Smooth muscle cell (in vitro differentiated cells): ENCODE measurements around the gene OR10P1. TPM values are rescaled to one million over a fixed set of nuclear protein-coding genes. Genes with fewer than 3 reads are reported as not detected.

ENCODE experiments used
- DNase-seq: peaks from one replicate; lab custom pipeline; 2025; ENCODE audit not compliant: unreplicated experiment; lab: John Stamatoyannopoulos, UW
- H2AFZ ChIP-seq: fragments of 200-600 bp; sonication (generic); 2 replicates; pipeline ENCODE4 v1.6.0; 2016; ENCODE audit warnings: antibody characterized with exemption, low read depth, mild to moderate bottlenecking
- H3F3A ChIP-seq: fragments of 200-600 bp; sonication (generic); 2 replicates; pipeline ENCODE4 v1.6.0; 2017; ENCODE audit warnings: antibody characterized with exemption, low read depth
- H3K27ac ChIP-seq: fragments of 200-600 bp; sonication (generic); 2 replicates; pipeline ENCODE4 v1.5.1; 2016; ENCODE audit warnings: low read depth, mild to moderate bottlenecking
- H3K27me3 ChIP-seq: fragments of 200-600 bp; sonication (generic); 2 replicates; pipeline ENCODE4 v1.6.1; 2016; ENCODE audit warnings: low read depth, mild to moderate bottlenecking
- H3K36me3 ChIP-seq: fragments of 200-600 bp; sonication (generic); 2 replicates; pipeline ENCODE4 v1.5.1; 2016; ENCODE audit warnings: low read depth
- H3K4me1 ChIP-seq: fragments of 200-600 bp; sonication (generic); 2 replicates; pipeline ENCODE4 v1.5.1; 2016; ENCODE audit warnings: low read depth
- H3K4me2 ChIP-seq: fragments of 200-600 bp; sonication (generic); 2 replicates; pipeline ENCODE4 v1.6.0; 2016; ENCODE audit warnings: mild to moderate bottlenecking
- H3K4me3 ChIP-seq: fragments of 200-600 bp; sonication (generic); 2 replicates; pipeline ENCODE4 v1.5.1; 2016; ENCODE audit warnings: mild to moderate bottlenecking
- H3K79me2 ChIP-seq: fragments of 200-600 bp; sonication (generic); 2 replicates; pipeline ENCODE4 v1.6.0; 2016; ENCODE audit warnings: low read depth, mild to moderate bottlenecking
- H3K9ac ChIP-seq: fragments of 200-600 bp; sonication (generic); 2 replicates; pipeline ENCODE4 v1.6.0; 2016; ENCODE audit warnings: low read depth
- H3K9me3 ChIP-seq: fragments of 200-600 bp; sonication (generic); replicated peaks from 2 replicates; pipeline ENCODE4 v1.5.1; 2016; ENCODE audit warnings: low read depth
- H4K20me1 ChIP-seq: fragments of 200-600 bp; sonication (generic); 2 replicates; pipeline ENCODE4 v1.6.0; 2016; ENCODE audit warnings: low read depth
- CTCF ChIP-seq: fragments of 200-600 bp; sonication (generic); IDR thresholded peaks from 2 replicates; pipeline ENCODE4 v1.5.1; 2017; ENCODE audit warnings: borderline replicate concordance, mild to moderate bottlenecking, antibody characterized with exemption; ENCODE audit not compliant: insufficient read depth, poor library complexity, severe bottlenecking
- WGBS: methylation state at CpG from one replicate; pipeline ENCODE4 v1.1.7; 2016; ENCODE audit warnings: low lambda C conversion rate; 5-methylcytosine and 5-hydroxymethylcytosine counted together
- polyA plus RNA-seq: library from polyadenylated mRNA; unstranded; fragments of >200 nt; fragmentation: Nextera tagmentation; extraction: Ambion mirVana; gene quantifications from 2 replicates; pipeline ENCODE4 v1.2.1, GENCODE V29; 2016
- small RNA-seq: library from RNA; depleted of rRNA; stranded (forward); fragments of <200 nt; gene quantifications from one replicate; pipeline ENCODE3, GENCODE V24; 2014
- total RNA-seq: library from RNA; depleted of rRNA; stranded (reverse); fragments of >200 nt; gene quantifications from 2 replicates; pipeline ENCODE4 v1.2.3, GENCODE V29; 2014

Gene OR10P1
- total and polyA plus RNA-seq, 2 experiments from 2014 or later, result not detected

- DNase-seq, result no peak
Observed at GRCh38 chr12:55685671-55686070, 49.0 kb downstream of the OR10P1 start.

GRCh38 chr12:55686366-55687010 lies 49.8 kb downstream of the OR10P1 start:
- TF ChIP-seq CTCF, result no peak

More at GRCh38 chr12:55685671-55686070, 49.0 kb downstream of the OR10P1 start:
- H3K9me3 ChIP-seq, result no peaks in the 10 kb centered on the region
- H3K9ac ChIP-seq, result no peak overlapping the region
- no peak for TF ChIP-seq CTCF
- whole genome bisulfite sequencing, result 94% methylated on average over 5 of the region's 5 CpGs
- H3K27ac ChIP-seq, result no peak overlapping the region
- H3K4me3 ChIP-seq, result no peak overlapping the region
- H3K79me2 ChIP-seq, result no peaks in the 10 kb centered on the region
- no peaks in the 10 kb centered on the region for H3F3A ChIP-seq
- no peaks in the 10 kb centered on the region for H3K36me3 ChIP-seq
- no peak overlapping the region for H2AFZ ChIP-seq
- no peaks in the 10 kb centered on the region for H3K27me3 ChIP-seq
- peaks cover 10% of the 10 kb centered on the region for H3K4me1 ChIP-seq
- no peak overlapping the region for H3K4me2 ChIP-seq
- no peaks in the 10 kb centered on the region for H4K20me1 ChIP-seq

More at GRCh38 chr12:55686366-55687010, 49.8 kb downstream of the OR10P1 start:
- DNase-seq, result no peak
- Histone ChIP-seq H3F3A (no peaks in the 10 kb centered on the region), H3K36me3 (no peaks in the 10 kb centered on the region), H3K27me3 (no peaks in the 10 kb centered on the region), H3K79me2 (no peaks in the 10 kb centered on the region), H3K4me2 (no peak overlapping the region), H2AFZ (no peak overlapping the region), H3K4me1 (peaks cover 6% of the 10 kb centered on the region), H3K27ac (no peak overlapping the region), H3K9ac (no peak overlapping the region), H3K9me3 (no peaks in the 10 kb centered on the region), H3K4me3 (no peak overlapping the region), H4K20me1 (no peaks in the 10 kb centered on the region)
- 95% methylated on average over 9 of the region's 9 CpGs for WGBS

Small RNA genes within 50 kb of the gene (small RNA-seq; reads per million reads assigned to genes)
- gene AC009779.5, result not detected

Other genes with a start within 250 kb of the OR10P1 start
- not detected in 2 replicates for gene OR6C65, start 236.4 kb upstream of the OR10P1 start, total RNA-seq
- gene OR6C65, start 236.4 kb upstream of the OR10P1 start, polyA plus RNA-seq, result not detected in 2 replicates
- not detected in 2 replicates for gene OR6C76, start 210.6 kb upstream of the OR10P1 start, total RNA-seq
- gene OR6C76, start 210.6 kb upstream of the OR10P1 start, polyA plus RNA-seq, result not detected in 2 replicates
- gene OR6C2, start 192.8 kb upstream of the OR10P1 start, total RNA-seq, result not detected in 2 replicates
- not detected in 2 replicates for gene OR6C2, start 192.8 kb upstream of the OR10P1 start, polyA plus RNA-seq
- gene OR6C70, start 166.8 kb upstream of the OR10P1 start, total RNA-seq, result not detected in 2 replicates
- gene OR6C70, start 166.8 kb upstream of the OR10P1 start, polyA plus RNA-seq, result not detected in 2 replicates
- not detected in 2 replicates for gene OR6C68, start 144.5 kb upstream of the OR10P1 start, total RNA-seq
- gene OR6C68, start 144.5 kb upstream of the OR10P1 start, polyA plus RNA-seq, result not detected in 2 replicates
- not detected in 2 replicates for gene OR6C4, start 87.3 kb upstream of the OR10P1 start, total RNA-seq
- gene OR6C4, start 87.3 kb upstream of the OR10P1 start, polyA plus RNA-seq, result not detected in 2 replicates
- gene OR2AP1, start 64.4 kb upstream of the OR10P1 start, total RNA-seq, result not detected in 2 replicates
- gene OR2AP1, start 64.4 kb upstream of the OR10P1 start, polyA plus RNA-seq, result not detected in 2 replicates
- gene ITGA7, start 71.0 kb downstream of the OR10P1 start, total RNA-seq, result 0.90 and 1.3 TPM in 2 replicates
- gene ITGA7, start 71.0 kb downstream of the OR10P1 start, polyA plus RNA-seq, result 1.1 and 1.6 TPM in 2 replicates
- 107 and 146 TPM in 2 replicates for gene BLOC1S1, start 79.2 kb downstream of the OR10P1 start, total RNA-seq
- gene BLOC1S1, start 79.2 kb downstream of the OR10P1 start, polyA plus RNA-seq, result 142 and 150 TPM in 2 replicates
- gene RDH5, start 83.5 kb downstream of the OR10P1 start, total RNA-seq, result 3.0 TPM in 1 of 2 replicates, not detected in the other
- gene RDH5, start 83.5 kb downstream of the OR10P1 start, polyA plus RNA-seq, result 3.7 and 9.2 TPM in 2 replicates
- gene CD63, start 92.1 kb downstream of the OR10P1 start, total RNA-seq, result 1,095 and 1,107 TPM in 2 replicates
- gene CD63, start 92.1 kb downstream of the OR10P1 start, polyA plus RNA-seq, result 2,224 and 2,317 TPM in 2 replicates
- 2.8 and 3.5 TPM in 2 replicates for gene GDF11, start 106.2 kb downstream of the OR10P1 start, total RNA-seq
- gene GDF11, start 106.2 kb downstream of the OR10P1 start, polyA plus RNA-seq, result 2.3 and 2.6 TPM in 2 replicates
- gene SARNP, start 180.8 kb downstream of the OR10P1 start, total RNA-seq, result 124 and 169 TPM in 2 replicates
- gene SARNP, start 180.8 kb downstream of the OR10P1 start, polyA plus RNA-seq, result 128 and 139 TPM in 2 replicates
- gene ORMDL2, start 181.1 kb downstream of the OR10P1 start, total RNA-seq, result 18.9 and 32.5 TPM in 2 replicates
- gene ORMDL2, start 181.1 kb downstream of the OR10P1 start, polyA plus RNA-seq, result 79.5 and 134 TPM in 2 replicates
- gene DNAJC14, start 192.7 kb downstream of the OR10P1 start, total RNA-seq, result 25.2 and 32.6 TPM in 2 replicates
- gene DNAJC14, start 192.7 kb downstream of the OR10P1 start, polyA plus RNA-seq, result 22.1 and 22.4 TPM in 2 replicates
- 14.9 and 17.6 TPM in 2 replicates for gene MMP19, start 206.0 kb downstream of the OR10P1 start, total RNA-seq
- 15.6 and 18.2 TPM in 2 replicates for gene MMP19, start 206.0 kb downstream of the OR10P1 start, polyA plus RNA-seq